Heart left ventricle (tissue), 16 donors: ENCODE measurements around the gene RBMX. TPM values are rescaled to one million over a fixed set of nuclear protein-coding genes. Genes with fewer than 3 reads are reported as not detected.

Experiments
- ATAC-seq, 4 donors: fragments of 200-7000 bp; cut with Tn5 transposase; one replicate each; pipeline ENCODE4 v1.9.1; 2020 to 2022; ENCODE audit warnings: moderate library complexity in 4 of 4, mild to moderate bottlenecking in 3 of 4, moderate number of reproducible peaks in 1 of 4
- DNase-seq, 5 donors: peaks; one replicate each; pipeline ENCODE4 v3.0.0-alpha.2; 2020
- H3K27ac ChIP-seq, 12 donors: fragments of 200-600 bp; sonication (generic) in 4 of 12; one replicate each; pipeline versions ENCODE4 v1.5.0 to v1.8.0; 2016 to 2022; ENCODE audit warnings: mild to moderate bottlenecking in 2 of 12
- H3K27me3 ChIP-seq, 9 donors: fragments of 200-600 bp; sonication (generic) in 2 of 9; one replicate each; pipeline versions ENCODE4 v1.5.1 to v1.8.0; 2016 to 2022; ENCODE audit warnings: mild to moderate bottlenecking in 3 of 9
- H3K36me3 ChIP-seq, 9 donors: fragments of 200-600 bp; sonication (generic) in 2 of 9; one replicate each; pipeline versions ENCODE4 v1.5.0 to v1.8.0; 2018 to 2022; ENCODE audit warnings: mild to moderate bottlenecking in 2 of 9
- H3K4me1 ChIP-seq, 12 donors: fragments of 200-600 bp; sonication (generic) in 4 of 12; one replicate each; pipeline versions ENCODE4 v1.5.0 to v1.8.0; 2016 to 2022; ENCODE audit warnings: mild to moderate bottlenecking in 3 of 12
- H3K4me3 ChIP-seq, 12 donors: fragments of 200-600 bp; sonication (generic) in 4 of 12; one replicate each; pipeline versions ENCODE4 v1.5.0 to v1.8.0; 2017 to 2022; ENCODE audit warnings: mild to moderate bottlenecking in 9 of 12, moderate library complexity in 4 of 12
- H3K9me3 ChIP-seq, 12 donors: fragments of 200-600 bp; sonication (generic) in 4 of 12; one replicate each; pipeline versions ENCODE4 v1.5.0 to v1.8.0; 2016 to 2022; ENCODE audit warnings: mild to moderate bottlenecking in 1 of 12
- CTCF ChIP-seq, 12 donors: fragments of 200-600 bp; sonication (generic) in 4 of 12; IDR thresholded peaks; one replicate each; pipeline versions ENCODE4 v1.5.0 to v1.8.0; 2018 to 2022; ENCODE audit warnings: antibody characterized with exemption in 12 of 12, mild to moderate bottlenecking in 5 of 12
- POLR2A ChIP-seq, 2 donors: fragments of 450-650 bp; IDR thresholded peaks; one replicate each; pipeline ENCODE4 v1.6.1; 2017; ENCODE audit warnings: antibody characterized with exemption in 2 of 2, mild to moderate bottlenecking in 2 of 2, moderate library complexity in 2 of 2
- WGBS, 4 donors: extraction: QIAGEN DNeasy Blood & Tissue Kit in 2 of 4; methylation state at CpG; one replicate each; pipeline versions ENCODE4 v1.1.5 to v1.1.7; 2013 to 2018; 5-methylcytosine and 5-hydroxymethylcytosine counted together
- intact Hi-C, 10 donors: fragments of 100-400 bp; cut with DNase I; formaldehyde crosslinking; loops; one replicate each; pipeline versions ENCODE4 v1.11.1 to v1.14.2; 2022
- polyA plus RNA-seq, 2 donors: library from polyadenylated mRNA; stranded (reverse); fragments of 200-250 nt; gene quantifications; one replicate each; pipeline ENCODE4 v1.2.3, GENCODE V29; 2013
- total RNA-seq, 9 donors: library from RNA; depleted of rRNA in 2 of 9; stranded (reverse); fragments of >200 nt in 2 of 9; fragmentation: NEBNext Ultra II Directional in 3 of 9; extraction: Animal tissue kit (Norgen Biotek cat#: 25700) in 3 of 9; gene quantifications; one replicate each; pipeline versions ENCODE4 v1.1.0 to v1.2.4, GENCODE V29; 2016 to 2023
- donor health status: ischemic (EF 13 %, LVEDD 7.1; RV severe dilation, severe dysfunction).
- donor health status: healthy with polysubstance abuse.
- donor health status: DM: no; HTN: yes; CAD: no.
- donor health status: DM: no; HTN: no; CAD: no.
- donor health status: ischemic (EF 25% LVEDD 6.9; RV normal size, moderate dysfunction).
- donor health status: ischemic (EF 25% LVEDD 5.7; RV mildly dilated, moderate dysfunction).
- donor health status: healthy.
- donor health status: DM: yes; HTN: yes; CAD: no.
- donor health status: ischemic (EF 35%, LVEDD 5.7; RV mildly dilated, moderate dysfunction).
- donor health status: nonischemic (EF 11% LVEDD 7.7; RV severe dilation, severe dysfunction).
- donor health status: DM: yes; HTN: yes; CAD: no.
- donor health status: PGD.
- donor health status: ischemic (EF 29% LVEDD 5.4; RV normal size, mild dysfunction).
- donor health status: nonischemic (EF 23%, LVEDD 6.1; RV moderate dilation, normal function).

Gene RBMX
- total and polyA plus RNA-seq, 11 donors, result 60.3 to 182 (median 89.9) TPM

GRCh38 chrX:136856551-136856950, 24.0 kb downstream of the RBMX start:
- DNase-seq, result no peak
- TF ChIP-seq CTCF (IDR thresholded peaks at IDR 0.05), result no peak
- TF ChIP-seq POLR2A (IDR thresholded peaks at IDR 0.05), result no peak
- H3K36me3 ChIP-seq, result peaks cover 0 to 82% (median 11%) of the 10 kb centered on the region in 9 donors
- 85 to 93% (median 92%) methylated on average over 6 of the region's 6 CpGs for WGBS, 4 donors
- peak in 2 of 4 donors; percentile 38 to 40 for ATAC-seq
- intact Hi-C loops, result no loop called here
- peaks cover 0 to 12% (median 0%) of the 10 kb centered on the region in 12 donors for H3K4me1 ChIP-seq
- no peaks in the 10 kb centered on the region for H3K9me3 ChIP-seq
- no peaks in the 10 kb centered on the region for H3K27me3 ChIP-seq
- H3K27ac ChIP-seq, result peak overlapping the region in 1 of 12 donors; percentile 69
- H3K4me3 ChIP-seq, result no peak overlapping the region

GRCh38 chrX:136856050-136856449, 24.5 kb downstream of the RBMX start:
- H3K36me3 ChIP-seq, result peaks cover 0 to 80% (median 6%) of the 10 kb centered on the region in 9 donors
- ATAC-seq, result no peak
- intact Hi-C loops, result no loop called here

GRCh38 chrX:136851526-136851925, 29.0 kb downstream of the RBMX start:
- DNase-seq (no peak), ATAC-seq (no peak)
- Histone ChIP-seq H3K4me1 (peaks cover 0 to 9% (median 0%) of the 10 kb centered on the region in 12 donors), H3K27me3 (no peaks in the 10 kb centered on the region), H3K36me3 (peaks cover 0 to 83% (median 9%) of the 10 kb centered on the region in 9 donors), H3K27ac (no peak overlapping the region), H3K4me3 (no peak overlapping the region), H3K9me3 (no peaks in the 10 kb centered on the region)
- WGBS, 4 donors, result 91 to 98% (median 96%) methylated on average over 3 of the region's 3 CpGs
- intact Hi-C loops, result no loop called here
- no peak for TF ChIP-seq POLR2A (IDR thresholded peaks at IDR 0.05)
- TF ChIP-seq CTCF (IDR thresholded peaks at IDR 0.05), result no peak

More at GRCh38 chrX:136856050-136856449, 24.5 kb downstream of the RBMX start:
- DNase-seq, result no peak
- H3K27me3 ChIP-seq, result no peaks in the 10 kb centered on the region
- H3K4me3 ChIP-seq, result no peak overlapping the region
- no peaks in the 10 kb centered on the region for H3K9me3 ChIP-seq
- no peak for TF ChIP-seq CTCF (IDR thresholded peaks at IDR 0.05)
- no peak for TF ChIP-seq POLR2A (IDR thresholded peaks at IDR 0.05)
- H3K27ac ChIP-seq, result peak overlapping the region in 1 of 12 donors; percentile 69
- WGBS, 4 donors, result 86 to 95% (median 90%) methylated on average over 8 of the region's 8 CpGs
- peaks cover 0 to 15% (median 0%) of the 10 kb centered on the region in 12 donors for H3K4me1 ChIP-seq

- intact Hi-C loops, result no loop called here
- Histone ChIP-seq H3K4me1 (peaks cover 0 to 9% (median 0%) of the 10 kb centered on the region in 12 donors), H3K27ac (peak overlapping the region in 7 of 12 donors; percentile 12 to 59 (median 38)), H3K4me3 (no peak overlapping the region), H3K27me3 (no peaks in the 10 kb centered on the region), H3K36me3 (peaks cover 0 to 83% (median 9%) of the 10 kb centered on the region in 9 donors), H3K9me3 (peaks cover 0 to 1% (median 0%) of the 10 kb centered on the region in 12 donors)
- 62 to 65% (median 64%) methylated on average over 9 of the region's 9 CpGs for whole genome bisulfite sequencing, 4 donors
- ATAC-seq (peak; percentile 49 to 64 (median 56)), DNase-seq (no peak)
- TF ChIP-seq POLR2A (IDR thresholded peaks at IDR 0.05) (no peak), CTCF (IDR thresholded peaks at IDR 0.05) (no peak)
Observed at GRCh38 chrX:136850441-136851175, 29.9 kb downstream of the RBMX start.
